A204.1 (cell line): ENCODE results near the gene NTSR2.
"Not testable (repeated sequence)": the region's sequence is repeated elsewhere in the genome, so short reads cannot be mapped to it uniquely, and the experiment has no call there.

Experiments used
- FAIRE-seq: peaks from 2 replicates; lab custom pipeline; 2012; peaks lifted over from hg19 to GRCh38; lab: Jason Lieb, UNC

Gene NTSR2

GRCh38 chr2:11679486-11680181, 9.6 kb upstream of the NTSR2 start:
- FAIRE-seq = no peak

GRCh38 chr2:11679016-11679415, 9.0 kb upstream of the NTSR2 start:
- FAIRE-seq = no peak

- FAIRE-seq = no peak
These were observed 8.4 kb upstream of the NTSR2 start for GRCh38 chr2:11678306-11678960.

GRCh38 chr2:11677136-11678055, 7.4 kb upstream of the NTSR2 start:
- no peak for FAIRE-seq

- no peak for FAIRE-seq
These were observed 6.6 kb upstream of the NTSR2 start for GRCh38 chr2:11676640-11677039.

- no peak for FAIRE-seq
These were observed 5.6 kb upstream of the NTSR2 start for GRCh38 chr2:11675423-11676112.

- no peak for FAIRE-seq
These were observed 5.0 kb upstream of the NTSR2 start for GRCh38 chr2:11674983-11675382.

- no peak for FAIRE-seq
These were observed 2.4 kb upstream of the NTSR2 start for GRCh38 chr2:11672407-11672806.

- FAIRE-seq = no peak
These were observed 1.9 kb downstream of the NTSR2 start for GRCh38 chr2:11667866-11668637.

GRCh38 chr2:11667194-11667593, 2.8 kb downstream of the NTSR2 start:
- FAIRE-seq = no peak

- FAIRE-seq = no peak
These were observed 4.3 kb downstream of the NTSR2 start for GRCh38 chr2:11665510-11666362.

- no peak for FAIRE-seq
These were observed 5.0 kb downstream of the NTSR2 start for GRCh38 chr2:11665028-11665427.

- no peak for FAIRE-seq
These were observed 6.6 kb downstream of the NTSR2 start for GRCh38 chr2:11663427-11663826.

GRCh38 chr2:11662882-11663281, 7.1 kb downstream of the NTSR2 start:
- no peak for FAIRE-seq

- FAIRE-seq = no peak
These were observed 8.0 kb downstream of the NTSR2 start for GRCh38 chr2:11661891-11662435.

- FAIRE-seq = not testable (repeated sequence)
These were observed 9.6 kb downstream of the NTSR2 start for GRCh38 chr2:11660396-11660795.

GRCh38 chr2:11659851-11660250, 10.1 kb downstream of the NTSR2 start:
- FAIRE-seq = no peak

GRCh38 chr2:11659115-11659475, 10.9 kb downstream of the NTSR2 start:
- FAIRE-seq = no peak

- FAIRE-seq = no peak
These were observed 11.5 kb downstream of the NTSR2 start for GRCh38 chr2:11658208-11659114.
